ENCODE measurements around the gene NFX1.

NFX1 gene

DNA sequence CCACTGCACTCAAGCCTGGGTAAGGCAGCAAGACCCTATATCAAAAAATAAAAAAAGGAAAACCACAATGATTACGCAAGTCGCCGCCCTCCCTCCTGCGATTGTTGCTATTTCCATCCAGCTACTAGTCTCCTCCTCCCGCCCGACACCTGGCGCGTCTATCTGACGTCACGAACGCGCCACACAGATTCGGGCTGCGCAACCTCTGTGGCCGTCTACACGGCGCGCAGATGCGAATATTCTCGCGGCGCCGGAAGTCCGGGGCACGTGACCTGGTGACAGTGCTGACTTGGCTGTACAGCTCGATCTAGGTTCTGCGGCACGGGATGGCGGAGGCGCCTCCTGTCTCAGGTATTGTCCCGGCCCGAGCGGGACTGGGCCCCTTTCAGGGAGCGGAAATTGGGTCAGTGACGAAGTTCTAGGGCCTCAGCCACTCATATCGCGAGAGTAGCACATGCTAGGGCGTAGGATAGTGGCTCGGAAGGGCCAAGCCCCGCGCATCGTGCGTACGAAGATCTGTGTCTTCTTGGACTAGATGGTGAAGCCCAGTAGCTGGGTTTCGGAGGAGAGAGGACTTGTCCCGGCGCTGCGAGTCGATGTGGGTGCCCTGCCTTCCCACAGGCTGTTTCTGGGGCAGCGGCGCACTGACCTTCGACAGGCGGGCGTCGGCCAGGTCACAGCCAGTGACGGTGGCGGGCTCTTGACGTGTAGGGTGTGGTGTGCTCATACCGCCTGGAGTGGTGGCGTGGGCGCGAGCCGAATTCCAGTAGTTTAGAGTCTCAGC is at the start of gene NFX1:
NFX1 (plus strand) TSS at position 270 of the 784 bp plus-strand sequence; CDS start at position 327, 57 bp downstream.
- peak; percentile 96 for DNase-seq (ENCODE audit: low spot score)

- DNase-seq (ENCODE audit: low spot score) = no peak
Measured at GRCh38 chr9:33241298-33241697, 49.0 kb upstream of the NFX1 start.

DNA sequence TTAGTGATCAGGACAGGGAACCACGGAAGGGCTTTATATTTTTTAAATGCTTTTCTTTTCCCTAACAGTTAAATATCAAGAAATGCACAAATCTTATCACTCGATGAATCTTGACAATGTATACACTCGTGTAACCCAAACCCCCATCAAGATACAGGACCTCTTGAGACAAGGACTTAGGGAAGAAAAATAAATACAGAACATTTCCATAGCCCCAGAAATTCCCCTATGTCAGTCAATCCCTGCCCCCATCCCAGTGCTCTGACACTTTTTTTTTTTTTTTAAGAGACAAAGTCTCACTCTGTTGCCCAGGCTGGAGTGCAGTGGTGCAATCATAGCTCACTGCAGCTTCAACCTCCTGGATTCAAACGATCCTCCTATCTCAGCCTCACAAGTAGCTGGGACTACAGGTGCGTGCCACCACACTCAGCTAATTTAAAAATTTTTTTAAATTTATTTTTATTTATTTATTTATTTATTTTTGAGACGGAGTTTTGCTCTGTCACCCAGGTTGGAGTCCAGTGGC is 47.6 kb upstream of the NFX1 start:
- DNase-seq (ENCODE audit: low spot score) = no peak

DNA sequence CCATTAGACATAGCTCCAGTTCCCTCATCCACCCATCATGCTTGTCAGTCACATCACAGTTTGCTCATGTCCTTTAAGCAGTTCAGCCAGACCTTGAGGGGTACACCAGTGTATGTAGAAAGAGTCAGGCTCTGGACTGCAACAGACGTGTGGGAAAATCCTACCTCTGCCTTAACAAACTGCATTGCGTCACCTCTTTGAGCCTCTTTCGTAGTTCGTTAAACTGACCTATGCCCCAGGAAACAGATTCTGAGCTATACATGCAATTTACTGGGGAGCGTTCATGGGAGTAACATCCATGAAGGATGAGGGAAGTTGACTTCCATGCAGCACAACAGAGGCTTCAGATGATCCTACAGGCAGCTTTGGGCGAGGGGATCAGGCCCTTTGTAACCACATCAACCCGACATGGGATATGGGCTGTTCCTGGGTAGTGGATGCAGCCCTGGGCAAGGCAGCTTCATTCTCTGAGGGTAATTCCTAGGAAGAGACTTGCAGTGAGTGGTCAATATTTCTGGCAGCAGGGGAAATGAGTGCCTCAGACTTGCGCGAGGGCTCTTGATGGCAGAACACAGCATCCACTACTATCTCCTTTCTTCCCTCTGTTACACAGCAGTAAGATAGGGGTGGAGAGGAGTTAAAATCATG is 46.1 kb upstream of the NFX1 start:
- DNase-seq (ENCODE audit: low spot score) = peak; percentile 6

DNA sequence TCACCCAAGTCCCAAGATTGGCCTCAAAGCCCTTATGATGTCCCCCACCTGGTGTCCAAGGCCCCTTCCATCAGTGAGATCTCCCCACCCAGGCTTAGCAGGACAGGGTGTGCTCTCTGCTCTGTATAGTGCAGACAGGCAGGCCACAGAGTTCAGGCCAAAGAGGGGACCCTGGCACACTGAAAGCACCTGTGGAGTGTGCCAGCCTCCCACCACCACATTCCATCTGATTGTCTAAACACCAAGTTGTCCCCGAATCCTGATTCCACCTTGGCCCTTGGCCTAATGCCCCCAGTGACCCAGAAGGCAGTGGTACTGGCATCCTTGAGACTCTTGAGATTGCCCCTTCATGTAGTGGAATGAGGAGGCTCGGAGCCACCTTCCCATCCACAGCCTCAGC is 45.0 kb upstream of the NFX1 start:
- peak; percentile 17 for DNase-seq (ENCODE audit: low spot score)

GRCh38 chr9:33246269-33246860 is 44.0 kb upstream of the NFX1 start:
- peak; percentile 12 for DNase-seq (ENCODE audit: low spot score)

GRCh38 chr9:33248606-33249005 is 41.7 kb upstream of the NFX1 start:
- no peak for DNase-seq (ENCODE audit: low spot score)

- DNase-seq (ENCODE audit: low spot score) = no peak
Measured at GRCh38 chr9:33249087-33249658, 41.1 kb upstream of the NFX1 start.

- DNase-seq (ENCODE audit: low spot score) = no peak
Measured at GRCh38 chr9:33249983-33250382, 40.3 kb upstream of the NFX1 start.

DNA sequence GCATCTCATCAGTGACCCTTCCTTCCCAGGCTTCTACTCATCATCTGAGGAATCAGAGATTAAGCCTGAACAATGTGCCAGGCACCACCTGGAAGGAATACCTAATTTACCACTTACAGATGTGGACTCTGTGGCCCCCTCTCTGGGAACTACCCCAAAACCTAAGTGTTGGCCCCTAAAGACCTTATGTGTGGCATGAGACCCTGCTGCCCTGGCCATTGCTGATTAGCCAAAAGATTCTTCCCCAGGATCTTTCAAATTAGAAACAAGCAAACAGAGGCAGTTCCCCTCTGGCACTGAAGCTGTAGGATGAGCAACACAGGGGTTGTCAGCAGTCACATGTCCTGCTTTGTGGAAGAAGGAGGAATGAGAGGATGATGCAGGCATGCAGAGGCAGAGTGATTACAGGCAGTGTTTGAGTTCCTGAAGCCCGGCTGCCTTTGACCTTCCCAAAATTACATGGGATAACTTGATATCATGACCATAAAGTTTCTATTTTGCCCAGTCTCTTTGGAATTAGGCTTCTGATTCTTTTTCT is 39.8 kb upstream of the NFX1 start:
- DNase-seq (ENCODE audit: low spot score) = no peak

GRCh38 chr9:33254211-33254610 is 36.1 kb upstream of the NFX1 start:
- no peak for DNase-seq (ENCODE audit: low spot score)

DNA sequence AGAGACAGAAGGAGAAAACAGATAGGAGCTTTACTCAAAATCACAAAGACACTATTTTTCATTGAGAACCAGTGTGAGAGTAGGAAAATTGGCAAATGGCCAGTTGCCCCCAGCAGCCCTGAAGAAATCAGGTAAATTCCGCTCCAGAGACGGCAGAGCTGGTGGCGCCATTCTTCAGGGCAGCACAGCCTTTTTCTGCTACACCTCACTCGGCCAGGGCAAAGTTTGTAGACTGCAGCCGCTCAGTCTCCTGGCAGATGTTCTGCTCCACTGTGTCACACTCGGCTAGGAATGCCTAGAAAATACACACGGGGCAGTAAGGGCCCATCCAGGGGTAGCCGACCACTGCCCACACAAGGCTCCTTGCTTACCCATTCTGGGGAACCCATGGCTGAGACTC is 35.3 kb upstream of the NFX1 start:
- DNase-seq (ENCODE audit: low spot score) = no peak

GRCh38 chr9:33255471-33255870 is 34.8 kb upstream of the NFX1 start:
- no peak for DNase-seq (ENCODE audit: low spot score)

DNA sequence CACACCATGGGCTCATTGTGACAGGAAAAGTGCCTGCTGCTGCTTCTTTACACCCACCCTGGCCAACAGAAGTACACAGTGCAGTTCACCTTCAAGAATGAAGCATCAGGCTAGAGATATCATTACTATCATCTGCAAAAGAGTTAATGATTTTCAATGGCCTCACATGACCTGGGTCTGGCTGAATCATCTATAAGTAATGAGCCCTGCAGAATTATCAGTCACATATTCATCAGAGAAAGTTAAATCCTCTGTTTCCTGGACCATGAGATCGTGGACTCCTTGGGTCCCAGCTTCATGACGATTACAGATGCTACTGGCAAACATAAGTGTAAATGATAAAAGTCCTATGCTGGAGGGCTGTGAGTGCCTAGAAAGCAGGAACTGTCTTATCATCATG is 34.1 kb upstream of the NFX1 start:
- DNase-seq (ENCODE audit: low spot score) = no peak

GRCh38 chr9:33257276-33257675 is 33.0 kb upstream of the NFX1 start:
- no peak for DNase-seq (ENCODE audit: low spot score)

DNA sequence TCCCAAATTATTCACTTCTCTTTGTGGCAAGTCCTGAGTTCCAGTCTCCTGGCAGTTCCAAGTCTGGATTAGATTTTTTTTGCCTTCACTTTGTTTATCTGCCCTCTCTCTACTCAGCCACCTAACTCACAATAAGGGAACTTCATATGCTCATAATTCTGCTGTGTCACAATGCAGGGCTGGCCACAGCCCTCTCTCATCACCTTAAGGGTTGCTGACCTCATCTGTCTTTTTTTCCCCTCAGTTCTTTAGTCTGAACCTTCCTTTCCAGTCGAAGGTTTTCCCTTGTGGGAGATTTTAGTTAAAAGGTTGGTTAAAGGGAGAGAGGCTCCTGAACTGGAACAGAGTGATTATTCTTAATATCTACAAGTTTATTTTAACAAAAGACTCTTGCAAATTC is 29.9 kb upstream of the NFX1 start:
- no peak for DNase-seq (ENCODE audit: low spot score)

- DNase-seq (ENCODE audit: low spot score) = no peak
Measured at GRCh38 chr9:33263131-33264002, 26.9 kb upstream of the NFX1 start.

- DNase-seq (ENCODE audit: low spot score) = peak; percentile 55
Measured at GRCh38 chr9:33264003-33264472, 26.3 kb upstream of the NFX1 start.

DNA sequence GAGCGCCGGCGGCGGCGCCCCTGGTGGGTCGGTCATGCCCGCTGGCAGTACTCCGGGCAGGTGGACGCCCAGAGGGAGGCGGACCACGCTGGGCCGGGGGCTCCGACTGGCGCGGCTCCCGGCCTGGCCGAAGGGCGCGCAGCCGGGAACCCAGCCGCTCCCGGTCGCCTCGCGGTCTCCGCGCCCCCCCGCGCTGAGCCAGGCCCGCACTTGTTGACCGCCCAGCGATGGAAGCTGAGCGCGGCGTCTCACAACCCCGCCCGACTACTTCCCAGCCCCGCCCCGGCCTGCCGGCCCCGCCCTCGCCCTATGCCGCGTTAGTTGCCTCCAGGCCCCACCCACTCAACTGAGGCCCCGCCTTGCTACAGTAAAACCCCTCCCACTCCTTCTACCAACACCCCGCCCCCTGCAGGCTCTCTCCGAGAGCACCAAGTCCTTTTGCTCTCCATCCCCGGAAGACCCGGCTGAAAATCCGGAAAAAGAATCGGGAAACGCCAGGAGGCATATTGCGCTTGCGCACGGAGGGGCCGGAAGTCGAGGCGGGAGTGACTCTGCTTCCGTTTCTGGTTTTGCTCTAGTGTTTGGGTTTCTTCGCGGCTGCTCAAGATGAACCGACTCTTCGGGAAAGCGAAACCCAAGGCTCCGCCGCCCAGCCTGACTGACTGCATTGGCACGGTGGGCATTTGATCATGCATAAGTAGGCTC is 25.7 kb upstream of the NFX1 start, which contains the start of the genes BAG1 and CHMP5:
BAG1 (minus strand) TSS at position 236 of the 705 bp plus-strand sequence.
CHMP5 (plus strand) TSS at position 577 of the 705 bp plus-strand sequence; CDS start at position 607, 30 bp downstream.
- peak; percentile 97 for DNase-seq (ENCODE audit: low spot score)

DNA sequence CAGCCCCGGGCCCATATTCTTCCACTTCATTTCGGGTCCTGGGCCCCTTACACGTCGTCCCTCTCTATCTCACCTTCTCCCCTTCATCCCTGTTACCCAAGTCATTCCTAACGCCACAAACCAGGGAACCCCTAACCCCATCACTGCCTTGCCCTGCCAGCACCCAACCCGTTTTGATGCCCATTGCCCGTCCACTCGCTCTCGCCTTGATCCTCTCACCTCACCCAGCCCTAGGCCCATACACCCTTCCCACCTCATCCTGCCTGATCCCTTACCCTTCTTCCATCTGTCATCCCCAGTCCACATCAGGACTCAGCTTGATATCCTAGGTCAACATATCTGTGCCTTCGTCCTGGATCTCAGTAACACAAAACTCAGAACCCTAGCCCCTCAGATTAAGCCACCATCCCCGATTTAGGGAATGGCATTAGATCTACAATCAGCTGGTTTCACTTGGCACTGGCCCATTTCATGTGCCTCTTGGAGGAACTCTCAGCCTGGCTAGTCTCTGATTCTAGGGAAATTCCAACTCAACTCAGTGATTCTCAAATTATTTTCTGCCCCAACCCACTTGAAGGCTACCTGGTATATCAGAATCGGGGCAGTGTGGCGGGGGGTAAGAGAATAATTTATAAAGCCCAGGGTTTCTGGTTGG is 25.0 kb upstream of the NFX1 start:
- DNase-seq (ENCODE audit: low spot score) = no peak
